K562 (cell line): ENCODE results near the gene RCOR2. TPM values are rescaled to one million over a fixed set of nuclear protein-coding genes. Genes with fewer than 3 reads are reported as not detected.
A peak's percentile ranks its signal among the peaks of the same experiment; 100 is the strongest.

Experiments
- ARID1B ChIP-seq: fragments of 450-650 bp; IDR thresholded peaks from 2 replicates; pipeline ENCODE4 v1.6.1; 2016; ENCODE audit warnings: antibody characterized with exemption, mild to moderate bottlenecking, inconsistent platforms
- EGR1 ChIP-seq: fragments of 450-650 bp; conservative IDR thresholded peaks from 2 replicates; pipeline ENCODE4 v1.6.1; 2017; ENCODE audit warnings: mild to moderate bottlenecking
- FUS ChIP-seq: fragments of 200-400 bp; formaldehyde crosslinking; optimal IDR thresholded peaks from 2 replicates; pipeline ENCODE3; 2017; ENCODE audit warnings: low read depth, low read length
- GATAD2A ChIP-seq: fragments of 450-650 bp; IDR thresholded peaks from 2 replicates; pipeline ENCODE4 v1.6.1; 2017
- HDAC6 ChIP-seq: IDR thresholded peaks from 2 replicates; pipeline ENCODE4 v1.6.1; 2012; ENCODE audit warnings: low read depth, mild to moderate bottlenecking, control low read depth, inconsistent platforms, low read length, moderate library complexity
- NCOA2 ChIP-seq, 2 experiments: fragments of 450-650 bp; IDR thresholded peaks; 2 replicates each; pipeline ENCODE4 v1.6.1; 2018; ENCODE audit warnings: mild to moderate bottlenecking in 2 of 2, moderate library complexity in 1 of 2; ENCODE audit not compliant: partially characterized antibody in 2 of 2
- POLR2A ChIP-seq: fragments of 450-650 bp; conservative IDR thresholded peaks from 2 replicates; pipeline ENCODE4 v1.6.1; 2016
- PTRF ChIP-seq: fragments of 450-650 bp; IDR thresholded peaks from 2 replicates; pipeline ENCODE4 v1.6.1; 2016; ENCODE audit warnings: mild to moderate bottlenecking, missing genetic modification characterization, missing compliant biosample characterization
- PYGO2 ChIP-seq: fragments of 450-650 bp; IDR thresholded peaks from 2 replicates; pipeline ENCODE4 v1.6.1; 2016; ENCODE audit warnings: mild to moderate bottlenecking, missing genetic modification characterization, moderate library complexity, missing compliant biosample characterization
- SNIP1 ChIP-seq: fragments of 450-650 bp; IDR thresholded peaks from 2 replicates; pipeline ENCODE4 v1.7.1; 2017; ENCODE audit warnings: low read depth, mild to moderate bottlenecking
- SRSF9 ChIP-seq: fragments of 200-400 bp; formaldehyde crosslinking; IDR thresholded peaks from 2 replicates; pipeline ENCODE4 v1.6.1; 2017; ENCODE audit warnings: low read depth, low read length, borderline replicate concordance
- TEAD1 ChIP-seq, 2 experiments: fragments of 450-650 bp in 1 of 2; sonication (generic) in 1 of 2; formaldehyde crosslinking; IDR thresholded peaks; 2 replicates each; pipeline versions ENCODE4 v1.4.0 to v1.8.0; 2020 to 2022; ENCODE audit warnings: mild to moderate bottlenecking in 2 of 2, missing genetic modification reagents in 1 of 2
- TEAD2 ChIP-seq: fragments of 450-650 bp; IDR thresholded peaks from 2 replicates; pipeline ENCODE4 v1.6.1; 2016; ENCODE audit warnings: missing genetic modification characterization, control low read depth, missing compliant biosample characterization
- ZNF263 ChIP-seq: sonication (generic); formaldehyde crosslinking; IDR thresholded peaks from 2 replicates; pipeline ENCODE4 v1.8.0; 2022; ENCODE audit warnings: mild to moderate bottlenecking, missing genetic modification reagents, borderline replicate concordance
- ZNF699 ChIP-seq: fragments of 250-450 bp; sonication (Bioruptor Pico); IDR thresholded peaks from 2 replicates; pipeline ENCODE4 v1.8.0; 2021; ENCODE audit warnings: mild to moderate bottlenecking, moderate library complexity; ENCODE audit not compliant: insufficient replicate concordance
- polyA plus RNA-seq, 8 experiments: library from polyadenylated mRNA; depleted of rRNA in 4 of 8; stranded (reverse) in 5 of 8; unstranded in 3 of 8; fragments of >200 nt; fragmentation: Nextera tagmentation in 2 of 8; fragmentation: Illumina TruSeq in 1 of 8; extraction: Ambion mirVana in 2 of 8; extraction: Trizol in 1 of 8; gene quantifications; 2 replicates each; pipeline versions ENCODE4 v1.2.1 to v1.2.3, GENCODE V29; 2011 to 2014; ENCODE audit warnings: inconsistent platforms in 1 of 8, missing spikeins in 1 of 8
- total RNA-seq, 7 experiments: library from RNA; depleted of rRNA in 6 of 7; stranded (reverse); fragments of >200 nt in 6 of 7; fragmentation: Illumina TruSeq in 2 of 7; extraction: Trizol in 2 of 7; gene quantifications; 2 replicates each; pipeline versions ENCODE4 v1.2.1 to v1.2.3, GENCODE V29; 2011 to 2021; ENCODE audit warnings: low replicate concordance in 1 of 7
- TF ChIP-seq, protein P1 (sequence below): fragments of 250-450 bp; sonication (Bioruptor Pico); IDR thresholded peaks from 2 replicates; pipeline ENCODE4 v1.4.0; 2020; ENCODE audit warnings: mild to moderate bottlenecking, moderate library complexity
- TF ChIP-seq, protein P2 (sequence below): sonication (generic); formaldehyde crosslinking; IDR thresholded peaks from 2 replicates; pipeline ENCODE4 v1.8.0; 2022; ENCODE audit warnings: missing genetic modification reagents, mild to moderate bottlenecking, borderline replicate concordance
- TF ChIP-seq, protein P3 (sequence below): fragments of 450-650 bp; formaldehyde crosslinking; IDR thresholded peaks from 2 replicates; pipeline ENCODE4 v1.4.0; 2022; ENCODE audit warnings: missing genetic modification characterization
- TF ChIP-seq, protein P4 (sequence below): sonication (generic); formaldehyde crosslinking; IDR thresholded peaks from 2 replicates; pipeline ENCODE4 v1.8.0; 2022; ENCODE audit warnings: mild to moderate bottlenecking, missing genetic modification reagents

RCOR2 gene
- total and polyA plus RNA-seq, 9 of the 15 experiments (the other 6 are each of a cell fraction or from before 2014, with no cell fraction given): 0.04 to 6.5 (median 2.5) TPM; not detected in 1

DNA sequence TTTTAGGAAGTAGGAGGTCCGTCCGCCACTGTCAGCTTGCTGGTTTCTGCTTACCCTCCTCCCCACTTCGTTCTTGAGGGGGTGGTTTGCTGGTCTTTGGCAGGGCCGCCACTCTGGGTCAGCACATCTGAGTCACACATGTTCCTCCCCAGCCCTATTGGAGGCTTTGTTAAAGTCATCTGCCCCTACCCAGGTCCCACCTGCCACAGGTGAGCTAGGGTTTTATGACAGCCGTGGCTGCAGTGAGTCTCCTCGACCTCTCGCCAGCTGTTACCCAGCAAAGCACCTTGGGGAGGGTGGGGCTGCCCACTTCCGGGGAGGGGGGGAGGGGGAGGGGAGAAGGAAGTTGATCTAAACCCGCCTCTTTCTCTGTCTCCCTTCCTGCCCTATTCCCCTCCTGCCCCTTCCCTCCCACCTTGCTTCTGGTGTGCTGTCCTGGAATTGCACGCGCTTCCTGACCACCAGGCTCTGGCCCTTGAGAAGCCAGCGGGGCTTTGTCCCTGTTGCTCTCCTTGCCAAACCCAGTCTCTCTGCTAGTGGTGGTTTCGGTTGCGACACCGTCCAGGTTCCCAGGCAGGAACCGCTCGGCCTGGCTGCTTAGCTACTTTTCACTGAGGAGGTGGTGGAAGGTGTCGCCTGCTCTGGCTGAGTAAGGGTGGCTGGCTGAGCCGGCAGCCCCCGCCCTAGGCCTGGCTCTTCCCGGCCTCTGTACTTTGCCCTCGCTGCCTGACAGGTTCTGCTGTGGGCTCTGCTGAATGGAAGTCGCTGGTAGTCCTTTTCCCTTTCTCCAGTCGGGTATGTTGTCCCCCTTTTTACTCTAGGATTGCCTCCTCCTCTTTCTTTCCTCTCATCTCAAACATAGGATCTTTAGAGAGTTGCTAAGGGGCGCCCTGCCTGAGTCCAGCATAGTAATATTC, 28.5 kb downstream of the RCOR2 start (continued):
- TF ChIP-seq, protein P1, sequence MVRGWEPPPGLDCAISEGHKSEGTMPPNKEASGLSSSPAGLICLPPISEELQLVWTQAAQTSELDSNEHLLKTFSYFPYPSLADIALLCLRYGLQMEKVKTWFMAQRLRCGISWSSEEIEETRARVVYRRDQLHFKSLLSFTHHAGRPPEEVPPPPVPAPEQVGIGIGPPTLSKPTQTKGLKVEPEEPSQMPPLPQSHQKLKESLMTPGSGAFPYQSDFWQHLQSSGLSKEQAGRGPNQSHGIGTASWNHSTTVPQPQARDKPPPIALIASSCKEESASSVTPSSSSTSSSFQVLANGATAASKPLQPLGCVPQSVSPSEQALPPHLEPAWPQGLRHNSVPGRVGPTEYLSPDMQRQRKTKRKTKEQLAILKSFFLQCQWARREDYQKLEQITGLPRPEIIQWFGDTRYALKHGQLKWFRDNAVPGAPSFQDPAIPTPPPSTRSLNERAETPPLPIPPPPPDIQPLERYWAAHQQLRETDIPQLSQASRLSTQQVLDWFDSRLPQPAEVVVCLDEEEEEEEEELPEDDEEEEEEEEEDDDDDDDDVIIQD: no peak
- TF ChIP-seq NCOA2 (IDR thresholded peaks at IDR 0.05; ENCODE audit: partially characterized antibody in 2 of 2) (no peak), ARID1B (peak; percentile 20; the same call in 1 of the 2 replicates), POLR2A (peak; percentile 74), SRSF9 (no peak), TEAD1 (CRISPR knock-in tag; IDR thresholded peaks at IDR 0.05) (no peak), ZNF699 (CRISPR knock-in tag) (no peak), EGR1 (peak; percentile 66), HDAC6 (no peak), PTRF (no peak), FUS (no peak), SNIP1 (no peak), GATAD2A (no peak), PYGO2 (tag) (no peak), TEAD2 (tag) (no peak), ZNF263 (CRISPR knock-in tag) (no peak)
- TF ChIP-seq, protein P2, sequence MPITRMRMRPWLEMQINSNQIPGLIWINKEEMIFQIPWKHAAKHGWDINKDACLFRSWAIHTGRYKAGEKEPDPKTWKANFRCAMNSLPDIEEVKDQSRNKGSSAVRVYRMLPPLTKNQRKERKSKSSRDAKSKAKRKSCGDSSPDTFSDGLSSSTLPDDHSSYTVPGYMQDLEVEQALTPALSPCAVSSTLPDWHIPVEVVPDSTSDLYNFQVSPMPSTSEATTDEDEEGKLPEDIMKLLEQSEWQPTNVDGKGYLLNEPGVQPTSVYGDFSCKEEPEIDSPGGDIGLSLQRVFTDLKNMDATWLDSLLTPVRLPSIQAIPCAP (CRISPR knock-in tag): no peak
- TF ChIP-seq, protein P3, sequence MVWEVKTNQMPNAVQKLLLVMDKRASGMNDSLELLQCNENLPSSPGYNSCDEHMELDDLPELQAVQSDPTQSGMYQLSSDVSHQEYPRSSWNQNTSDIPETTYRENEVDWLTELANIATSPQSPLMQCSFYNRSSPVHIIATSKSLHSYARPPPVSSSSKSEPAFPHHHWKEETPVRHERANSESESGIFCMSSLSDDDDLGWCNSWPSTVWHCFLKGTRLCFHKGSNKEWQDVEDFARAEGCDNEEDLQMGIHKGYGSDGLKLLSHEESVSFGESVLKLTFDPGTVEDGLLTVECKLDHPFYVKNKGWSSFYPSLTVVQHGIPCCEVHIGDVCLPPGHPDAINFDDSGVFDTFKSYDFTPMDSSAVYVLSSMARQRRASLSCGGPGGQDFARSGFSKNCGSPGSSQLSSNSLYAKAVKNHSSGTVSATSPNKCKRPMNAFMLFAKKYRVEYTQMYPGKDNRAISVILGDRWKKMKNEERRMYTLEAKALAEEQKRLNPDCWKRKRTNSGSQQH: no peak
- TF ChIP-seq, protein P4, sequence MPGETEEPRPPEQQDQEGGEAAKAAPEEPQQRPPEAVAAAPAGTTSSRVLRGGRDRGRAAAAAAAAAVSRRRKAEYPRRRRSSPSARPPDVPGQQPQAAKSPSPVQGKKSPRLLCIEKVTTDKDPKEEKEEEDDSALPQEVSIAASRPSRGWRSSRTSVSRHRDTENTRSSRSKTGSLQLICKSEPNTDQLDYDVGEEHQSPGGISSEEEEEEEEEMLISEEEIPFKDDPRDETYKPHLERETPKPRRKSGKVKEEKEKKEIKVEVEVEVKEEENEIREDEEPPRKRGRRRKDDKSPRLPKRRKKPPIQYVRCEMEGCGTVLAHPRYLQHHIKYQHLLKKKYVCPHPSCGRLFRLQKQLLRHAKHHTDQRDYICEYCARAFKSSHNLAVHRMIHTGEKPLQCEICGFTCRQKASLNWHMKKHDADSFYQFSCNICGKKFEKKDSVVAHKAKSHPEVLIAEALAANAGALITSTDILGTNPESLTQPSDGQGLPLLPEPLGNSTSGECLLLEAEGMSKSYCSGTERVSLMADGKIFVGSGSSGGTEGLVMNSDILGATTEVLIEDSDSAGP (CRISPR knock-in tag): no peak
